DOHH2 (cell line): ENCODE measurements around the gene REG1B.

Source experiments
- CTCF ChIP-seq: fragments of 200-600 bp; sonication (generic); IDR thresholded peaks from one replicate; pipeline ENCODE4 v1.5.1; 2014; ENCODE audit warnings: antibody characterized with exemption, mild to moderate bottlenecking, low read depth, low read length; ENCODE audit not compliant: poor library complexity, severe bottlenecking
- EZH2phosphoT487 ChIP-seq: fragments of 200-600 bp; sonication (generic); IDR thresholded peaks from 2 replicates; pipeline ENCODE4 v1.6.1; 2017; ENCODE audit warnings: borderline replicate concordance, mild to moderate bottlenecking, antibody characterized with exemption, low read length, moderate library complexity, mixed read lengths

GRCh38 chr2:79100285-79100684, 12.5 kb upstream of the REG1B start:
- TF ChIP-seq CTCF = no peak
- TF ChIP-seq EZH2phosphoT487 = no peak
